Stomach (tissue), 9 donors: ENCODE results near the gene RREB1. TPM values are rescaled to one million over a fixed set of nuclear protein-coding genes. Genes with fewer than 3 reads are reported as not detected.

ENCODE experiments used
- DNase-seq, 2 donors: peaks; one replicate each; pipeline versions ENCODE4 v3.0.0 to v3.0.0-alpha.2; 2013 to 2019
- H3K27ac ChIP-seq, 5 donors: fragments of 200-600 bp in 4 of 5; sonication (generic) in 4 of 5; one replicate each; pipeline ENCODE4 v1.5.1; 2013 to 2019; ENCODE audit warnings: mild to moderate bottlenecking in 1 of 5, moderate library complexity in 1 of 5
- H3K27me3 ChIP-seq, 3 donors: fragments of 200-600 bp; sonication (generic); one replicate each; pipeline ENCODE4 v1.5.1; 2017 to 2019; ENCODE audit warnings: mixed run types in 1 of 3
- H3K36me3 ChIP-seq, 4 donors: fragments of 200-600 bp; sonication (generic); 1 replicate in 3 of 4; 2 replicates in 1 of 4; pipeline ENCODE4 v1.5.1; 2016 to 2019
- H3K4me1 ChIP-seq, 4 donors: fragments of 200-600 bp; sonication (generic); one replicate each; pipeline ENCODE4 v1.5.1; 2016 to 2019
- H3K4me3 ChIP-seq, 4 donors: fragments of 200-600 bp; sonication (generic) in 3 of 4; one replicate each; pipeline ENCODE4 v1.5.1; 2016 to 2019; ENCODE audit warnings: mild to moderate bottlenecking in 1 of 4
- H3K9me3 ChIP-seq, 4 donors: fragments of 200-600 bp; sonication (generic); one replicate each; pipeline ENCODE4 v1.5.1; 2016 to 2019
- CTCF ChIP-seq, 7 experiments: fragments of 450-650 bp in 4 of 7; fragments of 200-600 bp in 3 of 7; sonication (generic) in 3 of 7; IDR thresholded peaks; one replicate each; pipeline ENCODE4 v1.5.1; 2016 to 2019; ENCODE audit warnings: antibody characterized with exemption in 7 of 7, control low read depth in 2 of 7, mild to moderate bottlenecking in 1 of 7
- EP300 ChIP-seq: sonication (generic); formaldehyde crosslinking; IDR thresholded peaks from one replicate; pipeline ENCODE4 v1.6.1; 2017; ENCODE audit warnings: antibody characterized with exemption
- POLR2A ChIP-seq, 4 donors: fragments of 450-650 bp; IDR thresholded peaks; one replicate each; pipeline ENCODE4 v1.6.1; 2016; ENCODE audit warnings: antibody characterized with exemption in 4 of 4, control low read depth in 2 of 4, mild to moderate bottlenecking in 1 of 4, moderate library complexity in 1 of 4
- POLR2AphosphoS5 ChIP-seq, 3 donors: sonication (generic); formaldehyde crosslinking; IDR thresholded peaks; one replicate each; pipeline ENCODE4 v1.6.1; 2016; ENCODE audit warnings: antibody characterized with exemption in 3 of 3
- WGBS, 5 donors: extraction: QIAGEN DNeasy Blood & Tissue Kit in 3 of 5; methylation state at CpG; one replicate each; pipeline versions ENCODE4 v1.1.5 to v1.1.7; 2013 to 2018; 5-methylcytosine and 5-hydroxymethylcytosine counted together
- intact Hi-C: fragments of 100-400 bp; cut with DNase I; formaldehyde crosslinking; loops from one replicate; pipeline ENCODE4 v1.15.1; 2023; ENCODE audit warnings: low total_unique reads
- polyA plus RNA-seq, 3 donors: library from polyadenylated mRNA; stranded (reverse); fragments of 200-250 nt; gene quantifications; one replicate each; pipeline ENCODE4 v1.2.3, GENCODE V29; 2013
- total RNA-seq, 5 donors: library from RNA; depleted of rRNA; stranded (reverse); fragments of >200 nt; gene quantifications; one replicate each; pipeline versions ENCODE4 v1.1.0 to v1.2.3, GENCODE V29; 2014 to 2016
- donor health status: healthy with polysubstance abuse.
- donor health status: Bipolar disorder and iron deficiency.
- donor health status: healthy.

Gene RREB1
- total and polyA plus RNA-seq, 8 donors, result 4.0 to 125 (median 45.3) TPM

GRCh38 chr6:7144872-7145584, 37.3 kb downstream of the RREB1 start:
- no peaks in the 10 kb centered on the region for H3K9me3 ChIP-seq
- WGBS, 5 donors, result 35 to 48% (median 37%) methylated on average over 7 of the region's 7 CpGs
- no peak for DNase-seq
- TF ChIP-seq CTCF (IDR thresholded peaks at IDR 0.05) (no peak), POLR2A (IDR thresholded peaks at IDR 0.05) (no peak), EP300 (no peak), POLR2AphosphoS5 (IDR thresholded peaks at IDR 0.05) (no peak)
- H3K27me3 ChIP-seq, result no peaks in the 10 kb centered on the region
- H3K36me3 ChIP-seq, result no peaks in the 10 kb centered on the region
- peak overlapping the region; percentile 79 to 99 (median 94) for H3K27ac ChIP-seq
- H3K4me1 ChIP-seq, result peaks cover 64 to 94% (median 77%) of the 10 kb centered on the region in 4 donors
- intact Hi-C loops, result no loop called here
- H3K4me3 ChIP-seq, result peak overlapping the region in 1 of 4 donors; percentile 29

- intact Hi-C loops, result no loop called here
- no peaks in the 10 kb centered on the region for H3K27me3 ChIP-seq
- peak overlapping the region in 1 of 4 donors; percentile 29 for H3K4me3 ChIP-seq
- H3K36me3 ChIP-seq, result no peaks in the 10 kb centered on the region
- 31 to 64% (median 33%) methylated on average over 3 of the region's 3 CpGs for WGBS, 5 donors
- no peaks in the 10 kb centered on the region for H3K9me3 ChIP-seq
- peaks cover 58 to 94% (median 74%) of the 10 kb centered on the region in 4 donors for H3K4me1 ChIP-seq
- DNase-seq, result no peak
- TF ChIP-seq EP300, result no peak
- no peak for TF ChIP-seq CTCF (IDR thresholded peaks at IDR 0.05)
- TF ChIP-seq POLR2AphosphoS5 (IDR thresholded peaks at IDR 0.05), result no peak
- TF ChIP-seq POLR2A (IDR thresholded peaks at IDR 0.05), result no peak
- H3K27ac ChIP-seq, result peak overlapping the region; percentile 79 to 99 (median 94)
These were observed 37.8 kb downstream of the RREB1 start for GRCh38 chr6:7145585-7145884.

- 12 to 22% (median 18%) methylated on average over 19 of the region's 19 CpGs for WGBS, 5 donors
- TF ChIP-seq EP300 (no peak), POLR2AphosphoS5 (IDR thresholded peaks at IDR 0.05) (peak; percentile 0 to 47 (median 45)), POLR2A (IDR thresholded peaks at IDR 0.05) (no peak), CTCF (IDR thresholded peaks at IDR 0.05) (no peak)
- Histone ChIP-seq H3K27ac (peak overlapping the region; percentile 79 to 99 (median 94)), H3K36me3 (no peaks in the 10 kb centered on the region), H3K4me1 (peaks cover 62 to 97% (median 76%) of the 10 kb centered on the region in 4 donors), H3K9me3 (no peaks in the 10 kb centered on the region), H3K27me3 (no peaks in the 10 kb centered on the region), H3K4me3 (peak overlapping the region in 1 of 4 donors; percentile 29)
- DNase-seq, result peak; percentile 76 to 89
- intact Hi-C loops, result no loop called here
These were observed 38.4 kb downstream of the RREB1 start for GRCh38 chr6:7145885-7146828.

- intact Hi-C loops, result no loop called here
- H3K27me3 ChIP-seq, result no peaks in the 10 kb centered on the region
- H3K9me3 ChIP-seq, result no peaks in the 10 kb centered on the region
- H3K27ac ChIP-seq, result peak overlapping the region; percentile 79 to 99 (median 94)
- no peaks in the 10 kb centered on the region for H3K36me3 ChIP-seq
- DNase-seq, result no peak
- 28 to 42% (median 39%) methylated on average over 7 of the region's 7 CpGs for WGBS, 5 donors
- peaks cover 55 to 97% (median 76%) of the 10 kb centered on the region in 4 donors for H3K4me1 ChIP-seq
- no peak for TF ChIP-seq POLR2A (IDR thresholded peaks at IDR 0.05)
- no peak for TF ChIP-seq CTCF (IDR thresholded peaks at IDR 0.05)
- TF ChIP-seq POLR2AphosphoS5 (IDR thresholded peaks at IDR 0.05), result no peak
- TF ChIP-seq EP300, result no peak
- H3K4me3 ChIP-seq, result no peak overlapping the region
These were observed 39.4 kb downstream of the RREB1 start for GRCh38 chr6:7147051-7147671.
